SK-N-SH treated with all-trans-retinoic acid at 6 μM for 48 hours (cell line): ENCODE results near the gene ZNF831.

ENCODE experiments used
- ATAC-seq: fragments of 200-7000 bp; cut with Tn5 transposase; 3 replicates; pipeline ENCODE4 v1.9.1; 2020; ENCODE audit warnings: mild to moderate bottlenecking, moderate library complexity
- ARNTL ChIP-seq: fragments of 450-650 bp; formaldehyde crosslinking; IDR thresholded peaks from 2 replicates; pipeline ENCODE4 v1.5.0; 2020; ENCODE audit warnings: low read depth, mild to moderate bottlenecking, moderate library complexity, borderline replicate concordance
- BACH2 ChIP-seq: fragments of 250-450 bp; sonication (Bioruptor Pico); IDR thresholded peaks from 2 replicates; pipeline ENCODE4 v1.9.0; 2021; ENCODE audit warnings: mild to moderate bottlenecking, borderline replicate concordance
- CSDC2 ChIP-seq: fragments of 250-450 bp; sonication (Bioruptor Pico); IDR thresholded peaks from 2 replicates; pipeline ENCODE4 v1.5.0; 2020; ENCODE audit warnings: mild to moderate bottlenecking, moderate library complexity
- ESRRG ChIP-seq: fragments of 250-450 bp; sonication (Bioruptor Pico); IDR thresholded peaks from 2 replicates; pipeline ENCODE4 v1.6.1; 2021; ENCODE audit warnings: mild to moderate bottlenecking
- GLIS3 ChIP-seq: fragments of 250-450 bp; sonication (Bioruptor Pico); IDR thresholded peaks from 2 replicates; pipeline ENCODE4 v1.5.0; 2020; ENCODE audit warnings: mild to moderate bottlenecking, moderate library complexity
- ISL1 ChIP-seq: fragments of 250-450 bp; sonication (Bioruptor Pico); IDR thresholded peaks from 2 replicates; pipeline ENCODE4 v2.1.2; 2022; ENCODE audit warnings: mild to moderate bottlenecking, moderate library complexity
- OSR1 ChIP-seq: fragments of 250-450 bp; sonication (Bioruptor Pico); IDR thresholded peaks from 2 replicates; pipeline ENCODE4 v1.8.0; 2022; ENCODE audit warnings: moderate library complexity, mild to moderate bottlenecking, inconsistent platforms
- PPARA ChIP-seq: fragments of 250-450 bp; sonication (Bioruptor Pico); IDR thresholded peaks from 2 replicates; pipeline ENCODE4 v1.5.0; 2020; ENCODE audit warnings: mild to moderate bottlenecking, borderline replicate concordance
- RARB ChIP-seq: fragments of 250-450 bp; sonication (Bioruptor Pico); IDR thresholded peaks from 2 replicates; pipeline ENCODE4 v1.8.0; 2021; ENCODE audit warnings: mild to moderate bottlenecking, moderate library complexity
- SNAI2 ChIP-seq: fragments of 250-450 bp; sonication (Bioruptor Pico); IDR thresholded peaks from 2 replicates; pipeline ENCODE4 v1.5.0; 2020; ENCODE audit warnings: mild to moderate bottlenecking, moderate library complexity
- TCF4 ChIP-seq: fragments of 250-450 bp; sonication (Bioruptor Pico); IDR thresholded peaks from 2 replicates; pipeline ENCODE4 v1.8.0; 2021; ENCODE audit warnings: mild to moderate bottlenecking, moderate library complexity, borderline replicate concordance
- ZC3H10 ChIP-seq: fragments of 250-450 bp; sonication (Bioruptor Pico); IDR thresholded peaks from 2 replicates; pipeline ENCODE4 v1.5.1; 2021; ENCODE audit warnings: mild to moderate bottlenecking, moderate library complexity
- ZFP3 ChIP-seq: fragments of 250-450 bp; sonication (Bioruptor Pico); IDR thresholded peaks from 2 replicates; pipeline ENCODE4 v1.5.0; 2020; ENCODE audit warnings: mild to moderate bottlenecking, moderate library complexity
- ZFP30 ChIP-seq: fragments of 450-650 bp; formaldehyde crosslinking; IDR thresholded peaks from 2 replicates; pipeline ENCODE4 v1.5.0; 2022; ENCODE audit warnings: mild to moderate bottlenecking, moderate library complexity
- ZNF70 ChIP-seq: fragments of 450-650 bp; formaldehyde crosslinking; IDR thresholded peaks from 2 replicates; pipeline ENCODE4 v1.5.0; 2020; ENCODE audit warnings: mild to moderate bottlenecking, moderate library complexity
- ZNF8 ChIP-seq: fragments of 450-650 bp; formaldehyde crosslinking; IDR thresholded peaks from 2 replicates; pipeline ENCODE4 v1.5.0; 2020; ENCODE audit warnings: mild to moderate bottlenecking, moderate library complexity
- TF ChIP-seq, protein P1 (sequence below): fragments of 250-450 bp; sonication (Bioruptor Pico); IDR thresholded peaks from 2 replicates; pipeline ENCODE4 v1.5.1; 2021; ENCODE audit warnings: mild to moderate bottlenecking, moderate library complexity
- TF ChIP-seq, protein P2 (sequence below): fragments of 250-450 bp; sonication (Bioruptor Pico); IDR thresholded peaks from 2 replicates; pipeline ENCODE4 v1.5.0; 2020; ENCODE audit warnings: mild to moderate bottlenecking, moderate library complexity
- TF ChIP-seq, protein P3 (sequence below): fragments of 250-450 bp; sonication (Bioruptor Pico); IDR thresholded peaks from 2 replicates; pipeline ENCODE4 v1.5.1; 2020; ENCODE audit warnings: low read depth, mild to moderate bottlenecking, moderate library complexity

The ZNF831 gene

DNA sequence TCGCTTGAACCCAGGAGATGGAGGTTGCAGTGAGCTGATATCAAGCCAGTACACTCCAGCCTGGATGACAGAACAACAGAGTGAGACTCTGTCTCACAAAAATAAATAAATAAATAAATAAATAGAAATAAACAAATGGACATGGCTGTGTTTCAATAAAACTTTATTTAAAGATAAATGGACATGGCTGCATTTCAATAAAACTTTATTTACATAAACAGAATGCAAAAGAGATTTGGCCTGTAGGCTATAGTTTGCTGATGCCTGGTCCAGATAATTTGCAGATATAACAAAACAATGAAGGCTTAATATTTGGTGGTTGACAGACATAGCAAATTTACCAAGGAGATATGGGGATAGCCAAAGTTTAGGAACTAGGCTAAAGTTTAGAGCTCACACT, 66.8 kb downstream of the ZNF831 start:
- TF ChIP-seq OSR1 (CRISPR knock-in tag) (no peak), ZFP3 (CRISPR knock-in tag) (no peak), ZC3H10 (CRISPR knock-in tag) (no peak), ESRRG (no peak), CSDC2 (no peak), GLIS3 (CRISPR knock-in tag) (no peak), PPARA (CRISPR knock-in tag) (no peak), ZNF70 (no peak), RARB (no peak), SNAI2 (CRISPR knock-in tag) (no peak), ZNF8 (CRISPR knock-in tag) (no peak), ARNTL (CRISPR knock-in tag) (no peak), ZFP30 (CRISPR knock-in tag) (no peak), ISL1 (CRISPR knock-in tag) (no peak), BACH2 (CRISPR knock-in tag) (no peak)
- TF ChIP-seq, protein P1, sequence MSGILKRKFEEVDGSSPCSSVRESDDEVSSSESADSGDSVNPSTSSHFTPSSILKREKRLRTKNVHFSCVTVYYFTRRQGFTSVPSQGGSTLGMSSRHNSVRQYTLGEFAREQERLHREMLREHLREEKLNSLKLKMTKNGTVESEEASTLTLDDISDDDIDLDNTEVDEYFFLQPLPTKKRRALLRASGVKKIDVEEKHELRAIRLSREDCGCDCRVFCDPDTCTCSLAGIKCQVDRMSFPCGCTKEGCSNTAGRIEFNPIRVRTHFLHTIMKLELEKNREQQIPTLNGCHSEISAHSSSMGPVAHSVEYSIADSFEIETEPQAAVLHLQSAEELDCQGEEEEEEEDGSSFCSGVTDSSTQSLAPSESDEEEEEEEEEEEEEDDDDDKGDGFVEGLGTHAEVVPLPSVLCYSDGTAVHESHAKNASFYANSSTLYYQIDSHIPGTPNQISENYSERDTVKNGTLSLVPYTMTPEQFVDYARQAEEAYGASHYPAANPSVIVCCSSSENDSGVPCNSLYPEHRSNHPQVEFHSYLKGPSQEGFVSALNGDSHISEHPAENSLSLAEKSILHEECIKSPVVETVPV: no peak
- TF ChIP-seq, protein P2, sequence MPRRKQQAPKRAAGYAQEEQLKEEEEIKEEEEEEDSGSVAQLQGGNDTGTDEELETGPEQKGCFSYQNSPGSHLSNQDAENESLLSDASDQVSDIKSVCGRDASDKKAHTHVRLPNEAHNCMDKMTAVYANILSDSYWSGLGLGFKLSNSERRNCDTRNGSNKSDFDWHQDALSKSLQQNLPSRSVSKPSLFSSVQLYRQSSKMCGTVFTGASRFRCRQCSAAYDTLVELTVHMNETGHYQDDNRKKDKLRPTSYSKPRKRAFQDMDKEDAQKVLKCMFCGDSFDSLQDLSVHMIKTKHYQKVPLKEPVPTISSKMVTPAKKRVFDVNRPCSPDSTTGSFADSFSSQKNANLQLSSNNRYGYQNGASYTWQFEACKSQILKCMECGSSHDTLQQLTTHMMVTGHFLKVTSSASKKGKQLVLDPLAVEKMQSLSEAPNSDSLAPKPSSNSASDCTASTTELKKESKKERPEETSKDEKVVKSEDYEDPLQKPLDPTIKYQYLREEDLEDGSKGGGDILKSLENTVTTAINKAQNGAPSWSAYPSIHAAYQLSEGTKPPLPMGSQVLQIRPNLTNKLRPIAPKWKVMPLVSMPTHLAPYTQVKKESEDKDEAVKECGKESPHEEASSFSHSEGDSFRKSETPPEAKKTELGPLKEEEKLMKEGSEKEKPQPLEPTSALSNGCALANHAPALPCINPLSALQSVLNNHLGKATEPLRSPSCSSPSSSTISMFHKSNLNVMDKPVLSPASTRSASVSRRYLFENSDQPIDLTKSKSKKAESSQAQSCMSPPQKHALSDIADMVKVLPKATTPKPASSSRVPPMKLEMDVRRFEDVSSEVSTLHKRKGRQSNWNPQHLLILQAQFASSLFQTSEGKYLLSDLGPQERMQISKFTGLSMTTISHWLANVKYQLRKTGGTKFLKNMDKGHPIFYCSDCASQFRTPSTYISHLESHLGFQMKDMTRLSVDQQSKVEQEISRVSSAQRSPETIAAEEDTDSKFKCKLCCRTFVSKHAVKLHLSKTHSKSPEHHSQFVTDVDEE: no peak
- ATAC-seq: no peak

DNA sequence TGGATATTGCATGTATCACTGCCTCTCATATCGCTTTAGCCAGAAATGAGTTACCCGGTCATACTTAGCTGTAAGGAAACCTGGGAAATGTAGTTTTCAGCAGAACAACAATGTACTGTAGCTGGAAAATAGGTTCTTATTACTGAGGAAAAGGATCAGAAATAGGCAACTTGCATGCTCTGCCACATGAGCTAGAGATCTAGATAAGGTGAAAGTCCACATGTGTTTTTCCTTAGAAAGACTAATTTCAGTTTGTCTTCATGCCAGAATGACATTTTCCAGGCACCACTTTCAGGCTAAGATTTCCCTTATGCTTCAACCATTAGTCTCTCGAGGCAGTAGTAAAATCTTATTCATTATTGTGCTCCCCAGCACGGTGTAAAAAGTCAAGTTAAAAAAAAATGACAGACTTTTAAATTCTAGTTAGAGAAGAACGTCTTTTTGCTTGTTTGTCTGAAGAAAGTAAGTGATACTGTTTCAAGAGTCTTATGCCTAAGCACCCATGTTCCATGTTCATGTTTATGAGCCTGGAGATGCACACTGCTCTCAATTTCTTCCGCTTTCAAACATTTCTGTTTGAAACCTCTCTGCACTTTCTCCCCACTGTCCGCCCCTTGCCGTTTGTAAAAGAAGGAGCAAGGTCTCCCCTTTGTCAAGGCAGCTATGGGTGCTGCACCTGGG, 67.6 kb downstream of the ZNF831 start:
- ATAC-seq: peak; percentile 92
- TF ChIP-seq ARNTL (CRISPR knock-in tag) (no peak), TCF4 (CRISPR knock-in tag) (peak; percentile 91), ISL1 (CRISPR knock-in tag) (peak; percentile 30; the same call in 1 of the 2 replicates)
- TF ChIP-seq, protein P2: peak; percentile 75; the same call in 1 of the 2 replicates

DNA sequence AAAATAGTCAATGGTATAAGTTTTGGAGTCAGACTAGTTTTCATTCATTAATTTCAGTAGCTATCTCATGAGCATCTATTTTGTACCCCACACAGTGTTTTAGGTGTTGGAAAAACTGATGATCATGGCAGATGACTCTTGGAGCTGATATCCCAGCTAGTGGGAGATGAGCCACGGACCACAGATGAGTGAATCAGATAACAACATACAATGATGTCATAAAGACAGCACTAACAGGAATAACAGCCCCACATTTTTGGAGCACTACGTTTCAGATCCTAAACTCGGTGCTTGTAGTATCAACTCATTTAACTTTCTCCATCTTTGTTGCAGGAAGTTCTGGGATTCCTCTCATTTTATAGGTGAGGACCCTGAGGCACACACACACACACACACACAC, 69.0 kb downstream of the ZNF831 start:
- no peak for ATAC-seq
- no peak for TF ChIP-seq ZFP3 (CRISPR knock-in tag)
- TF ChIP-seq, protein P2: no peak
- TF ChIP-seq SNAI2 (CRISPR knock-in tag): no peak
- TF ChIP-seq, protein P3, sequence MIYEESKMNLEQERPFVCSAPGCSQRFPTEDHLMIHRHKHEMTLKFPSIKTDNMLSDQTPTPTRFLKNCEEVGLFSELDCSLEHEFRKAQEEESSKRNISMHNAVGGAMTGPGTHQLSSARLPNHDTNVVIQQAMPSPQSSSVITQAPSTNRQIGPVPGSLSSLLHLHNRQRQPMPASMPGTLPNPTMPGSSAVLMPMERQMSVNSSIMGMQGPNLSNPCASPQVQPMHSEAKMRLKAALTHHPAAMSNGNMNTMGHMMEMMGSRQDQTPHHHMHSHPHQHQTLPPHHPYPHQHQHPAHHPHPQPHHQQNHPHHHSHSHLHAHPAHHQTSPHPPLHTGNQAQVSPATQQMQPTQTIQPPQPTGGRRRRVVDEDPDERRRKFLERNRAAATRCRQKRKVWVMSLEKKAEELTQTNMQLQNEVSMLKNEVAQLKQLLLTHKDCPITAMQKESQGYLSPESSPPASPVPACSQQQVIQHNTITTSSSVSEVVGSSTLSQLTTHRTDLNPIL (CRISPR knock-in tag): no peak
- TF ChIP-seq ARNTL (CRISPR knock-in tag): no peak
- TF ChIP-seq BACH2 (CRISPR knock-in tag): no peak
